Adrenal gland (tissue), 12 donors: Measurements from ENCODE around the gene DCXR. TPM values are rescaled to one million over a fixed set of nuclear protein-coding genes. Genes with fewer than 3 reads are reported as not detected.

Experiments used
- DNase-seq, 7 donors: peaks; one replicate each; pipeline ENCODE4 v3.0.0-alpha.2; 2019 to 2020
- H3K27ac ChIP-seq, 5 donors: fragments of 200-600 bp; sonication (generic) in 4 of 5; 1 replicate in 3 of 5; 2 replicates in 2 of 5; pipeline versions ENCODE4 v1.5.1 to v1.8.0; 2016 to 2020; ENCODE audit warnings: mild to moderate bottlenecking in 1 of 5
- H3K27me3 ChIP-seq: fragments of 200-600 bp; 2 replicates; pipeline ENCODE4 v1.8.0; 2021
- H3K36me3 ChIP-seq, 2 donors: fragments of 200-600 bp; replicated peaks in 1 of 2; 1 replicate in 1 of 2; 2 replicates in 1 of 2; pipeline versions ENCODE4 v1.5.1 to v1.8.0; 2018 to 2022
- H3K4me1 ChIP-seq, 2 donors: fragments of 200-600 bp; replicated peaks in 1 of 2; 1 replicate in 1 of 2; 2 replicates in 1 of 2; pipeline versions ENCODE4 v1.5.1 to v1.8.0; 2018 to 2021
- H3K4me3 ChIP-seq, 4 donors: fragments of 200-600 bp; sonication (generic) in 3 of 4; one replicate each; pipeline ENCODE4 v1.5.1; 2016 to 2018
- H3K9me3 ChIP-seq, 3 donors: fragments of 200-600 bp; sonication (generic) in 1 of 3; replicated peaks in 1 of 3; 1 replicate in 2 of 3; 2 replicates in 1 of 3; pipeline versions ENCODE4 v1.5.1 to v1.8.0; 2016 to 2021
- POLR2A ChIP-seq, 2 donors: fragments of 450-650 bp; IDR thresholded peaks; one replicate each; pipeline ENCODE4 v1.6.1; 2017; ENCODE audit warnings: antibody characterized with exemption in 2 of 2, mild to moderate bottlenecking in 2 of 2, moderate library complexity in 1 of 2
- WGBS, 4 donors: extraction: QIAGEN DNeasy Blood & Tissue Kit in 2 of 4; methylation state at CpG; one replicate each; pipeline versions ENCODE4 v1.1.5 to v1.1.7; 2013 to 2017; 5-methylcytosine and 5-hydroxymethylcytosine counted together
- intact Hi-C, 2 donors: fragments of 100-400 bp; cut with DNase I; formaldehyde crosslinking; loops; one replicate each; pipeline versions ENCODE4 v1.14.1 to v1.15.0; 2022 to 2023
- polyA plus RNA-seq, 3 donors: library from polyadenylated mRNA; stranded (reverse); fragments of 200-250 nt in 2 of 3; fragments of 350-450 nt in 1 of 3; fragmentation: Illumina TruSeq in 1 of 3; extraction: RNeasy Lipid Tissue Mini Kit (QIAGEN cat#74804) in 1 of 3; gene quantifications; one replicate each; pipeline ENCODE4 v1.2.3, GENCODE V29; 2013 to 2014
- total RNA-seq, 9 donors: library from RNA; depleted of rRNA in 4 of 9; stranded (reverse); fragments of >200 nt in 4 of 9; fragments of 120-200 nt in 1 of 9; fragmentation: NEBNext Ultra II Directional in 1 of 9; extraction: Animal tissue kit (Norgen Biotek cat#: 25700) in 1 of 9; gene quantifications; one replicate each; pipeline versions ENCODE4 v1.1.0 to v1.2.4, GENCODE V29; 2013 to 2023
- TF ChIP-seq, protein P1 (sequence below), 6 experiments: fragments of 450-650 bp in 4 of 6; fragments of 200-600 bp in 2 of 6; sonication (generic) in 1 of 6; IDR thresholded peaks; 1 replicate in 5 of 6; 2 replicates in 1 of 6; pipeline versions ENCODE4 v1.5.1 to v1.8.0; 2016 to 2021; ENCODE audit warnings: antibody characterized with exemption in 6 of 6, mild to moderate bottlenecking in 2 of 6, moderate library complexity in 1 of 6
- donor health status: healthy with polysubstance abuse.
- donor health status: Bipolar disorder and iron deficiency.
- donor health status: DM: yes; HTN: yes; CAD: no.
- donor health status: DM: no; HTN: no; CAD: no.
- donor health status: DM: no; HTN: no; CAD: no.
- donor health status: DM: yes; HTN: yes; CAD: no.

The DCXR gene
- total and polyA plus RNA-seq, 12 donors, result 66.9 to 183 (median 104) TPM

GRCh38 chr17:82080789-82081464, 43.4 kb upstream of the DCXR start:
- WGBS, 4 donors, result 93 to 96% (median 95%) methylated on average over 33 to 44 of the region's 44 CpGs
- Histone ChIP-seq H3K36me3 (peaks cover 0 to 73% of the 10 kb centered on the region in 2 donors), H3K4me3 (no peak overlapping the region), H3K4me1 (no peaks in the 10 kb centered on the region), H3K27me3 (no peaks in the 10 kb centered on the region), H3K27ac (no peak overlapping the region), H3K9me3 (no peaks in the 10 kb centered on the region)
- TF ChIP-seq, protein P1, sequence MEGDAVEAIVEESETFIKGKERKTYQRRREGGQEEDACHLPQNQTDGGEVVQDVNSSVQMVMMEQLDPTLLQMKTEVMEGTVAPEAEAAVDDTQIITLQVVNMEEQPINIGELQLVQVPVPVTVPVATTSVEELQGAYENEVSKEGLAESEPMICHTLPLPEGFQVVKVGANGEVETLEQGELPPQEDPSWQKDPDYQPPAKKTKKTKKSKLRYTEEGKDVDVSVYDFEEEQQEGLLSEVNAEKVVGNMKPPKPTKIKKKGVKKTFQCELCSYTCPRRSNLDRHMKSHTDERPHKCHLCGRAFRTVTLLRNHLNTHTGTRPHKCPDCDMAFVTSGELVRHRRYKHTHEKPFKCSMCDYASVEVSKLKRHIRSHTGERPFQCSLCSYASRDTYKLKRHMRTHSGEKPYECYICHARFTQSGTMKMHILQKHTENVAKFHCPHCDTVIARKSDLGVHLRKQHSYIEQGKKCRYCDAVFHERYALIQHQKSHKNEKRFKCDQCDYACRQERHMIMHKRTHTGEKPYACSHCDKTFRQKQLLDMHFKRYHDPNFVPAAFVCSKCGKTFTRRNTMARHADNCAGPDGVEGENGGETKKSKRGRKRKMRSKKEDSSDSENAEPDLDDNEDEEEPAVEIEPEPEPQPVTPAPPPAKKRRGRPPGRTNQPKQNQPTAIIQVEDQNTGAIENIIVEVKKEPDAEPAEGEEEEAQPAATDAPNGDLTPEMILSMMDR (IDR thresholded peaks at IDR 0.05), result no peak
- no peak for TF ChIP-seq POLR2A (IDR thresholded peaks at IDR 0.05)
- no peak for DNase-seq
- intact Hi-C loops, result no loop called here

DNA sequence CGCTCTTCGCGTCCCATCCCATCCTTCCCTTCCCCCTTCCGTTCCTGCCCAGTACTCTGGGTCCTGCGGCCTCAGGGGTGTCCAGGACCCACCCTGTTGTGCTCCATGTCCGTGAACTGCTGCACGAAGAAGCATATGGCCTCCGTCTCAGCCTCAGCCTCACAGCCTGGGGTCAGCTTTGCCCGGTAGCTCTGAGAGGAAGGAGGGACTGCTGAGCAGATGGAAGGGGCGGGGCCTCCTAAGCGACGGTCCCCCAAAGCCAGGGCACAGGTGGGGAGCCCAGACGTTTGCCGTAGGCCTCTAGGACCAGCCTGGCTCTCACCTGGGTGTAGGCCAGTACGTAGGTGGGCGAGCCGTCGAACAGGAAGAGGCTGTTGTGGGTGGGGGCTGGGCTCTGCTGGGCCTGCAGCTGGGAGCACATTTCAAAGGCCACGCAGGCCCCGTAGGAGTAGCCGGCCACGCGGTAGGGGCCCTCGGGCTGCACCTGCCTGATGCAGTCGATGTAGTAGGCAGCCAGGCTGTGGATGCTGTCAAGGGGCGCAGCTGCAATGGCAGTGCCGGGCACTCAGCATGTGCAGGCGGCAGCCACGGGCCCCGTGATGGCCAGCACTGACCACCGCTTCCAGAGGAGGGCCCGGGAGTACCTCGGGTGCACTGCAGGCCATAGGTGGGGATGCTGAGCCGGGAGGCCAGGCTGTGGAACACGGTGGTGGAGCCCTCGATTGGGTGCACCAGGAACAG, 42.7 kb upstream of the DCXR start:
- no peak overlapping the region for H3K4me3 ChIP-seq
- no peaks in the 10 kb centered on the region for H3K9me3 ChIP-seq
- WGBS, 4 donors, result 89 to 94% (median 92%) methylated on average over 10 to 36 of the region's 36 CpGs
- intact Hi-C loops, result no loop called here
- DNase-seq, result no peak
- peaks cover 0 to 66% of the 10 kb centered on the region in 2 donors for H3K36me3 ChIP-seq
- H3K27me3 ChIP-seq, result no peaks in the 10 kb centered on the region
- H3K4me1 ChIP-seq, result no peaks in the 10 kb centered on the region
- TF ChIP-seq, protein P1 (IDR thresholded peaks at IDR 0.05), result no peak
- TF ChIP-seq POLR2A (IDR thresholded peaks at IDR 0.05), result no peak
- no peak overlapping the region for H3K27ac ChIP-seq

DNA sequence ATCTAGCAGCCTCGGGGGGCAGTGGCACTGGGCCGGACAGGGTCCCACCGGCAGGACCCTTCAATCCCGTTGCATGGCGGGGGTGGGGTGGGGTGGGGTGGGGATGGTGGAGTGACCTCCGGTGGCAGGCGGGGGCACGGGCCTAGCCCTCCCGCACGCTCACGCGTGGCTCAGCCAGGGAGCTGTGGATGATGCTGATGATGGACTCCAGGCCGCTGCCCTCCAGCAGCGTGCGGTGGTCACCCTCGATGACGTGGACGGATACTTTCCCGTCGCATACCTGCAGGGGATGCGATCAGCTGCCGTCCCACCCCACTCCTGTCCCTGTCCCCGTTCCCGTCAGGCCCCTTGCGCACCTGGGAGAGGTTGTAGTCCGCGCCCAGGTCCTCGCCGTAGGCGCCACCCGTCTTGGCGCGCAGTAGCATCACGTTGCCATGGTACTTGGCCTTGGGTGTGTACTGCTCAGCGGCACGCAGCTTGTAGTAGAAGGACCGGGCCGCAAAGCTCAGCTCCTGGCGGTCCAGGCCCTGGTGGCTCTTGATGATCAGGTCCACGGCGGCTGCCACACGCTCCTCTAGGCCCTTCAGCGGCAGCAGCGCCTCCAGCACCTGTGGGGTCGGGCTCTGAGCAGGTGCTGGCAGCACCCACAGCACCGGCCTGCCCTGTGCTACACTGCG, 41.6 kb upstream of the DCXR start:
- Histone ChIP-seq H3K4me1 (no peaks in the 10 kb centered on the region), H3K9me3 (no peaks in the 10 kb centered on the region), H3K4me3 (no peak overlapping the region), H3K27ac (no peak overlapping the region), H3K27me3 (no peaks in the 10 kb centered on the region), H3K36me3 (peaks cover 0 to 56% of the 10 kb centered on the region in 2 donors)
- no peak for DNase-seq
- WGBS, 4 donors, result 90 to 94% (median 94%) methylated on average over 24 to 47 of the region's 47 CpGs
- intact Hi-C loops, result no loop called here
- TF ChIP-seq POLR2A (IDR thresholded peaks at IDR 0.05), result no peak
- TF ChIP-seq, protein P1 (IDR thresholded peaks at IDR 0.05), result no peak

DNA sequence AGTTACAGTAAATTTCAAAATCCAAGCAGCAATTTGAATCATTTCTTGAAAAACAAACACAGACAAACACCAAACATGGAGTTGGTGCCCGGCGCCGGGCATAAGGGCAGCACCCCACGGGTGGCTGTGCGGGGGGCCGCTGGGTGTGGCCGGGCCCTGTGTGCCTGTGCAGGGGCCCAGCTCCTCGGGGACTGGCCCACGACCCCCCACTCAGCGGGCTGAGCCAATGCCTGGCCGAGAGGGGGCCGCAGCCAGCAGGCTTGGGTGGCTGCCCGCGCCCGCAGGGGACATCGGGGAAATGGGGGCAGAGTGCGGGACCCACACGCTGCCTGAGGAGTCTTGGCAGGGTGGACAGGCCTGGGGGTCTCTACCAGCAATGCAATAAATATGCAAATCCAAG, 40.9 kb upstream of the DCXR start:
- H3K4me1 ChIP-seq, result no peaks in the 10 kb centered on the region
- TF ChIP-seq, protein P1 (IDR thresholded peaks at IDR 0.05), result no peak
- no peak for TF ChIP-seq POLR2A (IDR thresholded peaks at IDR 0.05)
- no peaks in the 10 kb centered on the region for H3K27me3 ChIP-seq
- DNase-seq, result no peak
- 96 to 97% (median 96%) methylated on average over 7 to 18 of the region's 18 CpGs; no CpG with 5 or more reads in 1 of the 4 donors for WGBS, 4 donors
- H3K36me3 ChIP-seq, result peaks cover 0 to 49% of the 10 kb centered on the region in 2 donors
- intact Hi-C loops, result no loop called here
- no peak overlapping the region for H3K4me3 ChIP-seq
- no peaks in the 10 kb centered on the region for H3K9me3 ChIP-seq
- H3K27ac ChIP-seq, result no peak overlapping the region
